Tibial nerve (tissue), 4 donors: ENCODE measurements around the gene MAJIN. TPM values are rescaled to one million over a fixed set of nuclear protein-coding genes. Genes with fewer than 3 reads are reported as not detected.

Experiments
- DNase-seq, 2 donors: peaks; one replicate each; pipeline ENCODE4 v3.0.0-alpha.2; 2019; ENCODE audit warnings: low spot score in 2 of 2
- H3K27ac ChIP-seq, 4 donors: fragments of 200-600 bp; sonication (generic) in 3 of 4; one replicate each; pipeline ENCODE4 v1.5.1; 2017 to 2019; ENCODE audit warnings: mild to moderate bottlenecking in 1 of 4
- H3K27me3 ChIP-seq, 2 donors: fragments of 200-600 bp; sonication (generic) in 1 of 2; one replicate each; pipeline versions ENCODE4 v1.5.1 to v1.6.0; 2017 to 2019
- H3K36me3 ChIP-seq, 3 donors: fragments of 200-600 bp; sonication (generic); one replicate each; pipeline ENCODE4 v1.5.1; 2018 to 2019
- H3K4me1 ChIP-seq, 4 donors: fragments of 200-600 bp; sonication (generic) in 3 of 4; one replicate each; pipeline ENCODE4 v1.5.1; 2017 to 2019
- H3K4me3 ChIP-seq, 4 donors: fragments of 200-600 bp; sonication (generic) in 3 of 4; one replicate each; pipeline ENCODE4 v1.5.1; 2017 to 2019; ENCODE audit warnings: mild to moderate bottlenecking in 1 of 4, moderate library complexity in 1 of 4
- H3K9me3 ChIP-seq, 4 donors: fragments of 200-600 bp; sonication (generic) in 3 of 4; one replicate each; pipeline ENCODE4 v1.5.1; 2017 to 2019
- CTCF ChIP-seq, 5 experiments: fragments of 200-600 bp in 3 of 5; fragments of 450-650 bp in 2 of 5; sonication (generic) in 3 of 5; IDR thresholded peaks; one replicate each; pipeline ENCODE4 v1.5.1; 2016 to 2019; ENCODE audit warnings: antibody characterized with exemption in 5 of 5, mild to moderate bottlenecking in 3 of 5, moderate library complexity in 2 of 5
- EP300 ChIP-seq, 2 donors: sonication (generic); formaldehyde crosslinking; IDR thresholded peaks; one replicate each; pipeline ENCODE4 v1.6.1; 2017; ENCODE audit warnings: antibody characterized with exemption in 2 of 2, mild to moderate bottlenecking in 1 of 2
- POLR2A ChIP-seq, 2 donors: fragments of 450-650 bp; IDR thresholded peaks; one replicate each; pipeline ENCODE4 v1.6.1; 2017; ENCODE audit warnings: antibody characterized with exemption in 2 of 2, mild to moderate bottlenecking in 2 of 2, moderate library complexity in 2 of 2
- whole genome bisulfite sequencing, 2 donors: methylation state at CpG; one replicate each; pipeline ENCODE4 v1.1.5; 2018; 5-methylcytosine and 5-hydroxymethylcytosine counted together
- small RNA-seq: library from RNA; depleted of rRNA; stranded (forward); fragments of <200 nt; gene quantifications from one replicate; pipeline ENCODE3, GENCODE V24; 2016
- total RNA-seq, 4 donors: library from RNA; depleted of rRNA; stranded (reverse); fragments of >200 nt; gene quantifications; one replicate each; pipeline ENCODE4 v1.1.0, GENCODE V29; 2016

Gene MAJIN
- total RNA-seq, 4 donors from 2014 or later = not detected

GRCh38 chr11:64888729-64889511 is 83.0 kb downstream of the MAJIN start:
- TF ChIP-seq CTCF (IDR thresholded peaks at IDR 0.05) (no peak), POLR2A (IDR thresholded peaks at IDR 0.05) (no peak)
- H3K9me3 ChIP-seq = no peaks in the 10 kb centered on the region
- H3K36me3 ChIP-seq = no peaks in the 10 kb centered on the region
- H3K4me1 ChIP-seq = peaks cover 0 to 14% (median 6%) of the 10 kb centered on the region in 4 donors
- 66 to 78% methylated on average over 8 to 9 of the region's 9 CpGs for WGBS, 2 donors
- H3K27me3 ChIP-seq = no peaks in the 10 kb centered on the region
- no peak overlapping the region for H3K4me3 ChIP-seq
- DNase-seq = no peak
- peak overlapping the region in 1 of 4 donors; percentile 74 for H3K27ac ChIP-seq

- H3K4me3 ChIP-seq = peak overlapping the region in 2 of 4 donors; percentile 27 to 38
Observed at GRCh38 chr11:64888406-64888728, 83.5 kb downstream of the MAJIN start.

More at GRCh38 chr11:64888406-64888728, 83.5 kb downstream of the MAJIN start:
- H3K4me1 ChIP-seq = peaks cover 0 to 12% (median 6%) of the 10 kb centered on the region in 4 donors
- H3K27me3 ChIP-seq = no peaks in the 10 kb centered on the region
- no peaks in the 10 kb centered on the region for H3K9me3 ChIP-seq
- 58 to 69% methylated on average over 8 of the region's 8 CpGs for WGBS, 2 donors
- H3K27ac ChIP-seq = peak overlapping the region in 2 of 4 donors; percentile 59 to 80
- no peak for TF ChIP-seq POLR2A (IDR thresholded peaks at IDR 0.05)
- no peak for TF ChIP-seq CTCF (IDR thresholded peaks at IDR 0.05)
- no peak for TF ChIP-seq EP300 (IDR thresholded peaks at IDR 0.05)
- DNase-seq = no peak
- no peaks in the 10 kb centered on the region for H3K36me3 ChIP-seq

Small RNAs within 50 kb of the gene (small RNA-seq; reads per million reads assigned to genes)
- gene MIR6749 (not detected), gene MIR6750 (not detected), gene MIR6879 (0.38 reads per million)

Other genes with a start within 250 kb of the MAJIN start
- gene NRXN2, start 248.9 kb downstream of the MAJIN start, total RNA-seq = 10 to 100 TPM in 2 of 4 donors, 1 to 10 TPM in 2; 1.7 to 25.5 (median 8.7) TPM
- 10 to 100 TPM; 35.4 to 87.0 (median 59.0) TPM for gene RASGRP2, start 228.0 kb downstream of the MAJIN start, total RNA-seq
- gene PYGM, start 212.1 kb downstream of the MAJIN start, total RNA-seq = 10 to 100 TPM in 2 of 4 donors, 1 to 10 TPM in 2; 2.1 to 18.6 (median 9.9) TPM
- gene SF1, start 193.6 kb downstream of the MAJIN start, total RNA-seq = 100 to 1,000 TPM; 368 to 416 (median 372) TPM
- 10 to 100 TPM; 10.6 to 22.2 (median 13.5) TPM for gene MAP4K2, start 168.9 kb downstream of the MAJIN start, total RNA-seq
- 10 to 100 TPM; 15.3 to 30.9 (median 19.7) TPM for gene MEN1, start 161.6 kb downstream of the MAJIN start, total RNA-seq
- under 1 TPM in 3 of 4 donors, not detected in 1; under 0.01 to 0.30 (median 0.21) TPM for gene CDC42BPG, start 127.5 kb downstream of the MAJIN start, total RNA-seq
- gene EHD1, start 93.5 kb downstream of the MAJIN start, total RNA-seq = 10 to 100 TPM; 35.2 to 93.9 (median 42.6) TPM
- 10 to 100 TPM; 33.0 to 93.6 (median 45.8) TPM for gene ATG2A, start 54.9 kb downstream of the MAJIN start, total RNA-seq
- gene PPP2R5B, start 47.4 kb downstream of the MAJIN start, total RNA-seq = 10 to 100 TPM; 10.7 to 21.4 (median 20.2) TPM
- gene GPHA2, start 36.2 kb downstream of the MAJIN start, total RNA-seq = not detected
- 1 to 10 TPM in 3 of 4 donors, under 1 TPM in 1; 0.63 to 9.6 (median 1.5) TPM for gene BATF2, start 24.9 kb upstream of the MAJIN start, total RNA-seq
- gene ARL2, start 42.1 kb upstream of the MAJIN start, total RNA-seq = 100 to 1,000 TPM; 174 to 267 (median 193) TPM
- gene SNX15, start 55.3 kb upstream of the MAJIN start, total RNA-seq = 10 to 100 TPM; 17.1 to 33.3 (median 24.2) TPM
- 10 to 100 TPM; 10.6 to 16.3 (median 14.1) TPM for gene SAC3D1, start 69.1 kb upstream of the MAJIN start, total RNA-seq
- gene NAALADL1, start 86.4 kb upstream of the MAJIN start, total RNA-seq = 10 to 100 TPM; 18.6 to 38.9 (median 29.1) TPM
- gene CDCA5, start 111.9 kb upstream of the MAJIN start, total RNA-seq = 1 to 10 TPM in 1 of 4 donors, under 1 TPM in 1, not detected in 2; 0.90 to 1.3 TPM
- gene ZFPL1, start 112.1 kb upstream of the MAJIN start, total RNA-seq = 10 to 100 TPM; 28.0 to 48.3 (median 35.1) TPM
- gene VPS51, start 124.1 kb upstream of the MAJIN start, total RNA-seq = 100 to 1,000 TPM; 193 to 544 (median 439) TPM
- 10 to 100 TPM; 13.6 to 93.0 (median 41.5) TPM for gene TM7SF2, start 139.8 kb upstream of the MAJIN start, total RNA-seq
- gene ZNHIT2, start 145.6 kb upstream of the MAJIN start, total RNA-seq = 10 to 100 TPM; 19.2 to 26.8 (median 22.6) TPM
- gene FAU, start 150.0 kb upstream of the MAJIN start, total RNA-seq = 1,000 to 10,000 TPM; 1,078 to 1,548 (median 1,229) TPM
- 10 to 100 TPM; 48.8 to 55.9 (median 54.2) TPM for gene MRPL49, start 150.2 kb upstream of the MAJIN start, total RNA-seq
- gene SYVN1, start 162.4 kb upstream of the MAJIN start, total RNA-seq = 10 to 100 TPM; 31.6 to 72.6 (median 58.3) TPM
- gene SPDYC, start 198.1 kb upstream of the MAJIN start, total RNA-seq = not detected
- gene CAPN1, start 209.8 kb upstream of the MAJIN start, total RNA-seq = 100 to 1,000 TPM; 108 to 209 (median 150) TPM